GM18867 (cell line): ENCODE data around the gene RAVER2.
A peak's percentile ranks its signal among the peaks of the same experiment; 100 is the strongest.
"Not testable (repeated sequence)": the region's sequence is repeated elsewhere in the genome, so short reads cannot be mapped to it uniquely, and the experiment has no call there.

Source experiments
- ATAC-seq: cut with Tn5 transposase; IDR thresholded peaks from one replicate; pipeline ENCODE4 v1.9.1; 2021; ENCODE audit warnings: mild to moderate bottlenecking, moderate library complexity; ENCODE audit not compliant: unreplicated experiment

The RAVER2 gene

GRCh38 chr1:64744492-64745180, at the start of gene RAVER2:
RAVER2 (plus strand) TSS chr1:64745075; CDS start chr1:64745173, 98 bp downstream.
- peak; percentile 63 for ATAC-seq

- ATAC-seq: no peak
These were observed 48.0 kb upstream of the RAVER2 start for GRCh38 chr1:64696879-64697278.

DNA sequence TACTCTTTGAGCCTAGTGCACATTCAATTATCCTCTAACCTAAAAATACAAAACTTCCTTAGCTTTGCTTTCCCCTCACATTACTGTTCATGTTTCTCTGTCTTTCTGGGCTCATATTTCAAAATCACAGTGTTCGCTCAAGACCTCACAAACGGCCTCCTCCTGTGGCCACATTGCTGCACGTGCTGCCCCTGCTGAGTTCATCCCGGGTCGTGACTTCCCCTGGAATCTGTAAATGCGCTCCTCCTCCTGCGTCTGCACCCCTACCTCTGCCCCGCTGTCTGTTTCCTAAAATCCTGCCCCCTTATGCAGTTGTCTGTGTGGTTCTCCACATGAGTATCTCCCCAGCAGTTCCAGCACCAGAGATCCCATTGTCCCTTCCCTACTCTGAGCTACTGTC, 45.5 kb upstream of the RAVER2 start:
- no peak for ATAC-seq

DNA sequence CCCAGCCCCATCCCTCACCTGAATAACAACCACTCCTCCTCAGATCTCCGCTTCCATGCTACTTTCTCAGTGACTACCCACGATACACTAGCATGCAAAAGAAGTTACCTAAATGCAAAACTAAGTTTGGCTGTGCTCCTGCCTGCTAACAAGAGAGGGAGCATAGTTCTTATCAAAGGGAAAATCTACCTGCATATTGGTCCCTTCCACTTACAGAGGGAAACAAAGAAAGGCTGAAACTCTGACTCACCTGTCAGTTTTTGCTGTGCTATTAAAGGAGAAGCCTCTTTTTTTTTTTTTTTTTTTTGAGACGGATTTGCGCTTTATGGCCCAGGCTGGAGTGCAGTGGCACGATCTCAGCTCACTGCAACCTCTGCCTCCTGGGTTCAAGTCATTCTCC, 43.8 kb upstream of the RAVER2 start:
- ATAC-seq: no peak

DNA sequence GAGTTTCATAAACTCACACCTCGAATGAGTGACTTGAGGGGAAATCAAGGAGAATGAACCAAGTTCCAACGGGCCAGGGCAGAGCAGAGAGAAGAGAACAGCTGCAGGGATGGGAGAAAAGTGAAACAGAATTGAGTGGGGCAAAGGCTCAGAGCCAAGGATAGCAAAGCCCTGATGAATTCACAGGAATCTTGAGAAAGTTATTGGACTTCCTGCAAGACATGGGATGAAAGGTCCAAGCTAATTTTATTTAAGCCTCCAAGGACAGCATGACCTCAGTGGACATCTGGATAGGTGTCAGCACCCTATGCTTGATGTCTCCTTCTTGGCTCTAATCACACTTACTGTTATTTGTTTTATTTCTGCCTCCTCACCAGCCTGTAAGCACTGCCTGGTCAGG, 43.0 kb upstream of the RAVER2 start:
- no peak for ATAC-seq

DNA sequence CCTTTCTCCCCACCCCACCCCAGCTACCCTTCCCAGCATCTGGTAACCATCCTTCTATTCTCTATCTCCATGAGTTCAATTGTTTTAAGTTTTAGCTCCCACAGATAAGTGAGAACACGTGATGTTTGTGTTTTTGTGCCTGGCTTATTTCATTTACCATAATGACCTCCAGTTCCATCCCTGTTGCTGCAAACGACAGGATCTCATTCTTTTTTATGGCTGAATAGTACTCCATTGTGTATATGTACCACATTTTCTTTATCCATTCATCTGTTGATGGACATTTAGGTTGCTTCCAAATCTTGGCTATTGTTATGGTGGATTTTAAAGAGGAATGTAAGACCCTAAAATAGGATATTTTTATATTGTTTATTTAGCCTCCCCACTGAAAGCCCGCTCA, 42.2 kb upstream of the RAVER2 start:
- not testable (repeated sequence) for ATAC-seq

DNA sequence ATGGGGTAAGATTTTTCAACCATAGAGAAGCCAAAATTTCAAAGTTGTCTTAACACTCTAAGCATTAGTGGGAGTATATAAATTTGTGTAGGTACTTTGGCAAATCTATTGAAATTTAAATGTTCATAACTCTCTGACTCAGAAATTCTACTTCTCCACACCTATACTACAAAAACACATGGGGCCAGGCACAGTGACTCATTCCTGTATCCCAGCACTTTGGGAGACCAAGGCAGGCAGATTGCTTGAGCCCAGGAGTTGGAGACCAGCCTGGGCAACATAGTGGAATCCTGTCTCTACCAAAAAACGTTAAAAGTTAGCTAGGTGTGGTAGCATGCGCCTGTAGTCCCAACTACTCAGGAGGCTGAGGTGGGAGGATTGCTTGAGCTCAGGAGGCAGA, 41.3 kb upstream of the RAVER2 start:
- ATAC-seq: no peak

- ATAC-seq: no peak
These were observed 39.3 kb upstream of the RAVER2 start for GRCh38 chr1:64705591-64705990.

- ATAC-seq: no peak
These were observed 33.6 kb upstream of the RAVER2 start for GRCh38 chr1:64711266-64711665.

- ATAC-seq: no peak
These were observed 32.8 kb upstream of the RAVER2 start for GRCh38 chr1:64712049-64712448.

DNA sequence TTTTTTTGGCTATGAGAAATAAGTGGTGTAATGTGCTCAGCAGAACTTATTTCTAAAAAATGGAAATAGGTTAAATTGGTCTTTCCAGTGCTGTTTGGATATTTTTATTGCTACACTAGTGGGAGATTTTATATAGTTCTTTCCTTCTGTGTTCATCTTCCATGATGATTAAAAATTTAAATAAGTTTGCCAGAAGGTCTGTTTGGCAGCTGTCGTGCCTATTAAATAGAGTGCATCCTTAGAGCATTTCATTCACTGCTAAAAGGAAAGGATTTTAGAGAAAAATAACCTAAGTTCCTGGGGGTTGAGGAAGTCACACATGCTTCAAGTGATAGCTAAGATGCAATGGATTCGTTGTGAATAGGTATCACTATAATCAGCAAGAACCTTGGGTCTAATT, 29.7 kb upstream of the RAVER2 start:
- ATAC-seq: no peak

DNA sequence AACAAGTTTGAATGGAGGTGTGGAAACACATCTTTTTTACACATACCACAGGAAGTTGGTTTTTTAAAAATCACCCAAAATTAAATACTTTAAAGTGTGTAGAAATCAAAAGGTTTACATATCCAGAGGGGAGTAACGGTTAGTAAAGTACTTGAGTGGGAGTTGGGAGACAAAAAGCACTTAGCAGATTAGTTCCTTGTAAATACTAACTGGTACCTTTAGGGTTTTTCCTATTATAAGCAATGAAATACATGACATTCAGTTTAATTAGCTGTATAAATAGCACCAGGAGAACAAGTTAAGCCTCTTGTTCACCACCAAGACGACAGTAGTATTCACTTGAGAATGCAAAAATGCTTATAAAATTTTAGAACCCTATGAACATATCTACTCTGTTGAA, 23.7 kb upstream of the RAVER2 start:
- ATAC-seq: no peak

DNA sequence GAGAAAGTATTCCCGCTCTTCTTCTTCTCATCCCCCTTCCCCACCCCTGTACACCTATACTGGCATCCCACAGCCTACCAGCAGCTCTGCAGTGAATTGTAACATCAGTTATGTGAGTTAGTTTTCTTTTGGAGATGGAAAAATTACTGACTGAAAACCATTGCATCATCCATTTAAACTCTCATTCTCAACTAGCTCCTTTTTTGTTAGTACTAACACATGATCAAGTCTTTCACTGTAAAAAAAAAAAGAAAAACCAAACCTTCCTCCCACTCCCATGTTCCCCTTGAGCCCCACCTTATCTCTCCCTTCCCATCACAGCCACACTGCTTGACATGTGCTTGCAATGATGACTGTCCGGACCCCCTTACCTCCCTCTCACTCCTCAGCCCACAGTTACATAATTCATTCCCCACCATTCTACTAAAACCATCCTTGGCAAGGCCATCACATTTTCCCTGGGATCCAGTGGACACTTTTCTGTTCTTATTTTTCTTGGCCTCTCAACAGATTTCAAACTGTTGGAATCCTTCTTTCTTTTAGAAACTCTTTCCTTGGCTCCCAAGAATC, 23.2 kb upstream of the RAVER2 start:
- ATAC-seq: no peak

DNA sequence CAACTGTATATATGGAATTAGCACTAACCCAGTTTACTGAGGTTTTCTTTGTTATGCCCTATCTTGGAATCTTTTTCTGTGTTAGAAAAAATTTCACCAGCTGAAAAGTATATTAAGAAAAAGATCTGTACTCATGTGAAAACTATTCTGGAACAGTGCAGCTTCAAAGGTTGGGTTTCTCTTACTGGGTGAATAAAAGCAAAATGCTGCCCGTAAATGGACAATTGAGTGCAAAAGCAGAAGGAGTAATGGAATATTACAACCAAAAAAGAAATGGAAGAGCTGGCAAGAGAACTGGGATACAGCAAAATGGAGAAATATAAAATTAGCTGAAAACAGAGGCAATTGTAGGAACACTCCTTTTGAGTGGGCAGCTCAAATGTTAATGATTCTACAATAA, 17.0 kb upstream of the RAVER2 start:
- no peak for ATAC-seq

GRCh38 chr1:64733581-64734286, 11.1 kb upstream of the RAVER2 start:
- ATAC-seq: no peak

DNA sequence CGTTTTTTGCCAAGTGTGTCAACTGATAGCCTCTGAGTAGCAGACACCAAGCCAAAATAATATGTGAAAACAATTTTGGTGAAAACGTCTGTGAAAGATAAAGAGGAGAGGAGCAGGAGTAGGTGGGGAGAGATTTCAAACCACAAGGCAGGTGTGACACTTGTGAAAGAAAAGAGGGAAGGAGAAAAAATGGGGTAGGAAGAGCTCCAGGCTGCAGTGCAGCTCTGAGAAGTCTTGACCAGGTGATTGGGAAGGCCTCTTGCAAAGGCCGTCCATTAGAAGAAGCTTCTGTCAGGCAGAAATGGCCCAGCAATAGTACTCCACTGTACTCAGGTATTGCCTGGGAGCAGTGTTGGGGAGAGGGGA, 10.6 kb upstream of the RAVER2 start:
- no peak for ATAC-seq

DNA sequence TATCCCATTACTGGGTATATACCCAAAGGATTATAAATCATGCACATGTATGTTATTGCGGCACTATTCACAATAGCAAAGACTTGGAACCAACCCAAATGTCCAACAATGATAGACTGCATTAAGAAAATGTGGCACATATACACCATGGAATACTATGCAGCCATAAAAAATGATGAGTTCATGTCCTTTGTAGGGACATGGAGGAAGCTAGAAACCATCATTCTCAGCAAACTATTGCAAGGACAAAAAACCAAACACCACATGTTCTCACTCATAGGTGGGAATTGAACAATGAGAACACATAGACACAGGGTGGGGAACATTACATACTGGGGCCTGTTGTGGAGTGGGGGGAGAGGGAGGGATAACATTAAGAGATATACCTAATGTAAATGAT, 4.2 kb upstream of the RAVER2 start:
- ATAC-seq: not testable (repeated sequence)

GRCh38 chr1:64743954-64744491, 852 bp upstream of the RAVER2 start:
- no peak for ATAC-seq

DNA sequence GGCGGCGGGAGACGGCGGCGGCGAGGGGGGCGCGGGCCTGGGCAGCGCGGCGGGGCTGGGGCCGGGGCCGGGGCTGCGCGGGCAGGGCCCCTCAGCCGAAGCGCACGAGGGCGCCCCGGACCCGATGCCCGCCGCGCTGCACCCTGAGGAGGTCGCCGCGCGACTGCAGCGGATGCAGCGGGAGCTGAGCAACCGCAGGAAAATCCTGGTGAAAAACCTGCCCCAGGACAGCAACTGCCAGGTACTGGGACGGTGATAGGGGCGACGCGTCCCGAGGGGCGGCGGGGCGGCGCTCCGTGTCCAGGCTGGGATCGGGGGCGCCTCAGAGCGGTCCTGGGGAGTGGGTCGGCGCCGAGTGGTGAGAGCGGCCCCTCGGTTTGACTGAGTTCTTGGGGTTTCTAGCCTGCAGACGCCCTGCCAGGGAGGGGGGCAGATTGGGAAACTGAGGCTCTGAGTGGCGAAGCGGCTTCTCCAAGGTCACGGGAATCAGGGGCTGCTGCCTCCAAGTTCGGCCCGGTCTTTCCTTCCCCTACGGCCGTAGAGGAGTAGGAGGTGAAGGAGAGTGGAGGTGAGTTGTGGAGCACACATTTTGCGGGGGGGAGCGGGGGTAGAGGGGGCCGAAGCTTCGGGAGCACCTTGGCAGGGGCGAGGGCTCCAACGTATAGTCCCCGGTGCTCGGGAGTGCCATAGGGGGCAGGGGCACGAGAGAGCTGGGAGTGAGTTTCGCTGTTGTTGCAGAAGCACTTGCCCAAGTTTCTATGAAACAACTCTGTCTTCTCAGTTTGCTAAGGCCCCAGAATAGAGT, 508 bp downstream of the RAVER2 start:
- peak; percentile 22 for ATAC-seq

DNA sequence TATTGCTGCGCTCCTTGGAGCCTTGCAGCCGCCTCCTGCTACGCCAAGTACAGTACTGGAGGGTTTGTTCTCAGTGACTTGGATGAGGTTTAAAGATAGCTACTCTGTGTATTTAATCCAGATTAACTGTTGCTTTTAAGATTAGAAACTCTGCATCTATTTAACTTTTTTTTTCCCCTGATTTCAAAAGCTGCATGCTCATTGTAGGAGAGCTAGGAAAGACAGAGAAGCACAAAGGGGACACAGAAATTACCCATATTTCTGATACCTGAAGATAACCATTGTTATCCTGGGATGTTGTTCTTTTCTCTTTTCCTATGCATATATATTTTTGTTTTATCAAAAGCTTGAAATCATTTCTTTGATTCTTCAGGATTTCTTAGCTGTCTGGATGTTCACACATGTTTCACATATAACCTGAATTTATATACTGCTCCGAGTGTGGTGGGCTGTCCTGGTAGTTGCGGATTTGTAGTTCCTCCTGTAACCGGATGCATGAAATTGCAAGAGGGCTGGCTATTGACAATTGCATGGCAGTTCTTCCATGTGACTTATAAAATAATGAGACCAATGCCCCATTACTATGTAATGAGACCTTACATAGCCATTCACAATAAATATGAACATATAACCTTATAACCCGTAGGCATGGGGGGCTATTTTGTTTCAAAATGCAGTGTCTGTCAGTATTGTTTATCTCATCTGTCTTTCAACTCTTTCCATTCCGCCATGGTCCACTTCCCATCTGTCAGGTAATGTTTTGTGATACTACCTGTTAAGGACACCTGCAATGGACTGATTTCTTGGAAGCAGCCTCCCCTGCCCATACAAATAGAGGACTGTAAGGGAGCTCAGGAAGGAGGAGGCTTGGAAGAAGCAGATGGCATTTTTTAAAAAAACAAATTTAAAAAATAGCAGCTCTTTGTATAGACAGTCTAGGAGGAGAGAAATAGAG, 1.4 kb downstream of the RAVER2 start:
- no peak for ATAC-seq
